Memory B cell (primary cell): ENCODE measurements around the gene TFF3.

ENCODE experiments used
- ATAC-seq: fragments of 150-1000 bp; cut with Tn5 transposase; 2 replicates; pipeline ENCODE4 v1.10.0; 2021; ENCODE audit warnings: low read depth, mild to moderate bottlenecking, moderate library complexity
- DNase-seq, 2 donors: peaks; one replicate each; pipeline ENCODE4 v3.0.0; 2022; ENCODE audit warnings: low spot score in 2 of 2
- H3K27ac Mint-ChIP-seq: one replicate; pipeline ENCODE4 v1.8.0; 2022; ENCODE audit warnings: mild to moderate bottlenecking, moderate library complexity, mixed read lengths
- H3K27me3 Mint-ChIP-seq: one replicate; pipeline ENCODE4 v1.8.0; 2022; ENCODE audit warnings: mixed read lengths
- H3K36me3 Mint-ChIP-seq: one replicate; pipeline ENCODE4 v1.8.0; 2022; ENCODE audit warnings: mild to moderate bottlenecking, mixed read lengths
- H3K4me1 Mint-ChIP-seq: one replicate; pipeline ENCODE4 v1.8.0; 2022; ENCODE audit warnings: mixed read lengths
- H3K4me3 Mint-ChIP-seq: one replicate; pipeline ENCODE4 v1.8.0; 2022; ENCODE audit warnings: mild to moderate bottlenecking, moderate library complexity, mixed read lengths
- H3K9me3 Mint-ChIP-seq: one replicate; pipeline ENCODE4 v1.8.0; 2022; ENCODE audit warnings: mixed read lengths

TFF3 gene

GRCh38 chr21:42309753-42310213 lies 5.4 kb downstream of the TFF3 start:
- peak; percentile 71 to 82 for DNase-seq
- Mint-ChIP-seq H3K4me1 (no peaks in the 10 kb centered on the region), H3K27ac (peak overlapping the region; percentile 54), H3K36me3 (no peaks in the 10 kb centered on the region), H3K9me3 (no peaks in the 10 kb centered on the region), H3K4me3 (no peak overlapping the region), H3K27me3 (peaks cover 17% of the 10 kb centered on the region)
- ATAC-seq = peak; percentile 74

DNA sequence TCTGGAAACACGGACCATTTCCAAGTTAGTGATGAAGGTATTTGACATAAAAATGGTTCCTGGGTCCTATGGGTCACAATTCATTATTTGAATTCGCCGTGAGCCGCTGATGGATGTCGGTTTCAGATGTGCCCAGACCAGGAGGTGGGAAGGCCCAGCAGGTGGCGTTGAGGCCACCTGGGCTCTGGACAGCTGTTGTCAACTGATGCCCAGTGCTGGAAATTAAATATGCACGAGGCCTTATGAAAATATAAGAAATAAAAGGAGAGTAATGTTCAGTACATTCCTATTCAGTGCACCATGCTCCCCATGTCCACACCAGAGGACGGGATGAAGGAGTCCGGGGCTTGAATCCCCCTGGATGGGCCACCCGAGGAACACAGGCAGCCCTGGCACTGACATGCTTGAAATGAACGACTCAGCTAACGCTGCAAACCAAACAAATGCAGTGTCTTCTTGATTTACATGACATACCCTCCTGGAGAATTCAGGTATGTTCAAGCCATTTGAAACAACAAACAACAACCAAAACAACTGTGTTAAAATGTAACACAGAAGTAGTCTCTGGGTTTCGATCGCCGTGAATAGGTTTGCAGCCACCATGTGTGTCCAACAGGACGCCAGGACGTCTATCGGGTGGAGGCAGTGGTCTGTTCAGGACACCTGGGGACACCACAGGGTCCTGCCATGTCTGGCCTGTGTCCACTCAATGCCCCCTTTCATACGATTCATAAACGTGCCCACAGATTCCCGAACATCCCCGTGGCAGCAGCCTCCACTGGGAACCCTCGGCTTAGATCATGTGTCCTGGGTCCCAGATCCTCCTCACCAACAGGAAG lies 6.1 kb downstream of the TFF3 start:
- H3K27me3 Mint-ChIP-seq = peaks cover 17% of the 10 kb centered on the region
- no peak overlapping the region for H3K27ac Mint-ChIP-seq
- ATAC-seq = no peak
- H3K36me3 Mint-ChIP-seq = no peaks in the 10 kb centered on the region
- DNase-seq = no peak
- no peaks in the 10 kb centered on the region for H3K9me3 Mint-ChIP-seq
- H3K4me3 Mint-ChIP-seq = no peak overlapping the region
- H3K4me1 Mint-ChIP-seq = no peaks in the 10 kb centered on the region

GRCh38 chr21:42308161-42308913 lies 6.9 kb downstream of the TFF3 start:
- no peaks in the 10 kb centered on the region for H3K4me1 Mint-ChIP-seq
- H3K4me3 Mint-ChIP-seq = no peak overlapping the region
- DNase-seq (no peak), ATAC-seq (no peak)
- no peaks in the 10 kb centered on the region for H3K36me3 Mint-ChIP-seq
- no peak overlapping the region for H3K27ac Mint-ChIP-seq
- peaks cover 17% of the 10 kb centered on the region for H3K27me3 Mint-ChIP-seq
- H3K9me3 Mint-ChIP-seq = no peaks in the 10 kb centered on the region

GRCh38 chr21:42307106-42307505 lies 8.1 kb downstream of the TFF3 start:
- no peak overlapping the region for H3K27ac Mint-ChIP-seq
- H3K9me3 Mint-ChIP-seq = no peaks in the 10 kb centered on the region
- ATAC-seq (no peak), DNase-seq (no peak)
- no peaks in the 10 kb centered on the region for H3K4me1 Mint-ChIP-seq
- no peak overlapping the region for H3K4me3 Mint-ChIP-seq
- no peaks in the 10 kb centered on the region for H3K36me3 Mint-ChIP-seq
- H3K27me3 Mint-ChIP-seq = peaks cover 17% of the 10 kb centered on the region

- no peak for DNase-seq
- H3K9me3 Mint-ChIP-seq = no peaks in the 10 kb centered on the region
- H3K4me3 Mint-ChIP-seq = no peak overlapping the region
- no peaks in the 10 kb centered on the region for H3K36me3 Mint-ChIP-seq
- H3K27ac Mint-ChIP-seq = no peak overlapping the region
- no peaks in the 10 kb centered on the region for H3K4me1 Mint-ChIP-seq
- ATAC-seq = no peak
- H3K27me3 Mint-ChIP-seq = peaks cover 17% of the 10 kb centered on the region
Measured at GRCh38 chr21:42306366-42307035, 8.7 kb downstream of the TFF3 start.

DNA sequence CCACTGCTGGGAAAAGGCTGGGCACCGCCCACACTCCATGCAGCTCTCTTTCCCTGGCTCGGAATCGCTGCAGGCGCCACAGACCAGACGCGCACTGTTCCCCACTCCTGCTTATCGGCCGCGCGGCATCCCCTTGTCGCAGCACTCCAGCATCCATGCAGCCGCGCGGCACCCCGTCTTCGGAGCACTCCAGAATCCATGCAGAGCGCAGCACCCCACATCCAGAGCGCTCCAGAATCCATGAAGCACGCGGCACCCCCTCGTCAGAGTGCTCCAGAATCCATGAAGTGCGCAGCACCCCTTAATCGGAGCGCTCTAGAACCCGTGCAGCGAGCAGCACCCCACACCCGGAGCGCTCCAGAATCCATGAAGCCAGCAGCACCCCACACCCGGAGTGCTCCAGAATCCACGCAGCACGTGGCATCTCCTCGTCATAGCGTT lies 9.5 kb downstream of the TFF3 start:
- ATAC-seq = no peak
- Mint-ChIP-seq H3K9me3 (no peaks in the 10 kb centered on the region), H3K27me3 (peaks cover 17% of the 10 kb centered on the region), H3K36me3 (no peaks in the 10 kb centered on the region), H3K4me1 (no peaks in the 10 kb centered on the region), H3K27ac (no peak overlapping the region), H3K4me3 (no peak overlapping the region)
- DNase-seq = no peak

GRCh38 chr21:42304556-42305454 lies 10.4 kb downstream of the TFF3 start:
- Mint-ChIP-seq H3K27me3 (peaks cover 14% of the 10 kb centered on the region), H3K27ac (no peak overlapping the region), H3K9me3 (no peaks in the 10 kb centered on the region)

DNA sequence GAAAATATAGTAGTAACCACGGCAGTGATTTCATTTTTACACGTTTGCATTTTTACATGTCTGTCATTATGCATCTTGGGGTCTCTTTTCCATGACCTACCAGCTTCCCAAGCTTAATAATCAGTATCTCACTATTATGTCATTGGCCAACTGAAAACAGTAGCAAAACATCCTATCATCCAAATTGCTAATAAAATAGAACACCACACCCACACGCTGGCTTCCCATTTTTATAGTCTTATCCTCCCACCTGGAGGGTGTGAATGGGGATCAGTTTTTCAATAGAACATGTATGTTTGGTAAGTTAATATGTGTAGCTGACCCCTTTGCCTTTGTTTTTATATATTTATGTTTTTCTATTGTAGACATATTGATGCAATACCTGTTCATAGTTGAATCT lies 11.8 kb downstream of the TFF3 start:
- H3K27me3 Mint-ChIP-seq = peaks cover 14% of the 10 kb centered on the region
- H3K9me3 Mint-ChIP-seq = no peaks in the 10 kb centered on the region
- ATAC-seq = no peak
- DNase-seq = no peak
- no peaks in the 10 kb centered on the region for H3K4me1 Mint-ChIP-seq
- no peak overlapping the region for H3K27ac Mint-ChIP-seq
- no peaks in the 10 kb centered on the region for H3K36me3 Mint-ChIP-seq
- no peak overlapping the region for H3K4me3 Mint-ChIP-seq

More at GRCh38 chr21:42304556-42305454, 10.4 kb downstream of the TFF3 start:
- Mint-ChIP-seq H3K4me1 (no peaks in the 10 kb centered on the region), H3K4me3 (no peak overlapping the region), H3K36me3 (no peaks in the 10 kb centered on the region)
- ATAC-seq (no peak), DNase-seq (no peak)

DNA sequence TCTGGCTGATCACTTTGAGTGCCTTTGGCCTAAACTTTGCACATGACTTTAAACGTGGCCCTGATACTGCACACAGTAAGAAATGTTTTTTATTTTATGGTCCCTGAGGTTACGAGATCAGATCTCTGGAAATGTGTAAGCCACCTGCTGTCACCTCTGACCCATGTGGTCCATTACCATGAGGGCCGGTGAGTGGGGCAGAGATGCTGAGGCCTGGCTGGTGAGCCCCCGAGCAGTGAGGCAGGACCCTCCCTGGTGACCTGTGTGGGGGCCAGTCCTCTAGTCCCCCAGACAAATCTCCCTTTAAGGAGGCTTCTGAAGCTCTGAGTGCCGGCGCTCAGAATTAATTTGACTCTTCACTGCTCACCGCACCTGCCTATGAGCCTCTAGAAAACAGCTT lies 12.4 kb downstream of the TFF3 start:
- DNase-seq (no peak), ATAC-seq (no peak)
- H3K27ac Mint-ChIP-seq = no peak overlapping the region
- no peak overlapping the region for H3K4me3 Mint-ChIP-seq
- H3K9me3 Mint-ChIP-seq = no peaks in the 10 kb centered on the region
- H3K27me3 Mint-ChIP-seq = peaks cover 14% of the 10 kb centered on the region
- H3K4me1 Mint-ChIP-seq = no peaks in the 10 kb centered on the region
- no peaks in the 10 kb centered on the region for H3K36me3 Mint-ChIP-seq

DNA sequence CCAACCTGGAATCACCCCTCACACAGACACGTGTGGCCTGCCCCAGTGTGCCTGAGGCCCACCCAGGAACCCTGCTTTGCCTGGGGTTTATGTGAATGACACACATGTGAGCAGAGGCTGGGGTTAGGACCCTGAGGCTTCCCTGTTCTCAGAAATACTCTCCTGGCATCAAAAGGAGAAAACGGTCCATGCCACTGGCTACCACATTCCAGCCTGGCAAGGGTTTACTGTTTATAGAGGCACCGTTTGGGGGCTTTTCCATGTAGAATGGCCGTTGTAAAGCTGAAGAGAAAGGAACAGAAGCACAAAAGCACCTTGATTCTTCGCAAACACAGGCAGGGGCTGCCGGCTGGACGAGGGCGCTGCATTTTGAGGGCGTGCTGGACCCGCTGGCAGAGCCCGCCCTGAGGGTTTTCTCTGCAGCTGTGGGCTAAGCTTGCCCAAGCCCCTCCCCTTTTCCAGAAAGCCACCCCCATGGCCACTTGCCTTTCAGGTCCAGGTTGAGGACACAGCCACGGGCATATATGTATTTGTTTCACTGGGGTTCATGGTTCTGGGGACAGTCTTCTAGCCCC lies 13.0 kb downstream of the TFF3 start:
- Mint-ChIP-seq H3K36me3 (peaks cover 3% of the 10 kb centered on the region), H3K4me3 (no peak overlapping the region), H3K27me3 (peaks cover 9% of the 10 kb centered on the region), H3K4me1 (no peaks in the 10 kb centered on the region), H3K27ac (no peak overlapping the region), H3K9me3 (no peaks in the 10 kb centered on the region)
- DNase-seq (no peak), ATAC-seq (no peak)

DNA sequence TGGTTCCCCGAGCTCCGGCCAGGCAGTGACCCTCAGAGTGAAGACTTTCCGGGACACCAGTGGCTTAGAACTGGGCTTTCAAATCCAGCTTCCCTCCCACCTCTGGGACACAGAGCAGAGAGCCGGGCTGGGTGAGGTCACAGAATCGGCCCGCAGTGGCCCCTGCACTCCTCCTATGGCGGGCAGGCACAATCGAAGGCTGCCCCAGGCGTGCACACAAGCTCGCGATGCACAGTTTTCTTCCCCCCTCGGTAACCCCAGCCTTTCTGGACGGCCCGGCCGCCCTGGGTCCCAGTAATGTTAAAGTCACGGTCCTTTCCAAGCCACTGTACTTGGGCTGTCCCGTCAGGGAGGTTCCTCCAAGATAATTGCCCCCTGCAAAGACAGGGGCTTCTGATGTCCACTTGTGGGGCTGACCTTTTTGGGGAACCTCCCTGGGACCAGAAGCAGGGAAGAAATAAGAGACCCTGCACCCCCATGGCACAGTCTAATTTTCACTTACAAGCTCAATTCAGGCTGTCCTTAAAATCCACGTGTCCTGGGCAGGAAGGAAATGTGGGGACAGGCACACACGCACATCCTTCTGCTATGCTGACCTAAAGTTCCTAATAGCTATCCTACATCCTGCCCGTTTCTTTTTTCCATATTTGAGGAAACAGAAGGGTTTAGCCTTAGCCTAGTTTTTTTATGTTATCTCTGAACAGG lies 13.7 kb downstream of the TFF3 start:
- ATAC-seq = no peak
- Mint-ChIP-seq H3K4me3 (no peak overlapping the region), H3K27ac (no peak overlapping the region), H3K27me3 (peaks cover 4% of the 10 kb centered on the region), H3K4me1 (no peaks in the 10 kb centered on the region), H3K9me3 (no peaks in the 10 kb centered on the region), H3K36me3 (peaks cover 4% of the 10 kb centered on the region)
- DNase-seq = no peak

GRCh38 chr21:42300956-42301355 lies 14.3 kb downstream of the TFF3 start:
- H3K4me3 Mint-ChIP-seq = no peak overlapping the region
- ATAC-seq (no peak), DNase-seq (no peak)
- H3K9me3 Mint-ChIP-seq = no peaks in the 10 kb centered on the region
- H3K36me3 Mint-ChIP-seq = peaks cover 9% of the 10 kb centered on the region
- no peaks in the 10 kb centered on the region for H3K4me1 Mint-ChIP-seq
- peaks cover 3% of the 10 kb centered on the region for H3K27me3 Mint-ChIP-seq
- no peak overlapping the region for H3K27ac Mint-ChIP-seq
